Smooth muscle cell (in vitro differentiated cells): ENCODE results near the gene SLC46A3. TPM values are rescaled to one million over a fixed set of nuclear protein-coding genes. Genes with fewer than 3 reads are reported as not detected.

Experiments used
- DNase-seq: peaks from one replicate; lab custom pipeline; 2025; ENCODE audit not compliant: unreplicated experiment; lab: John Stamatoyannopoulos, UW
- H2AFZ ChIP-seq: fragments of 200-600 bp; sonication (generic); 2 replicates; pipeline ENCODE4 v1.6.0; 2016; ENCODE audit warnings: antibody characterized with exemption, low read depth, mild to moderate bottlenecking
- H3F3A ChIP-seq: fragments of 200-600 bp; sonication (generic); 2 replicates; pipeline ENCODE4 v1.6.0; 2017; ENCODE audit warnings: antibody characterized with exemption, low read depth
- H3K27ac ChIP-seq: fragments of 200-600 bp; sonication (generic); 2 replicates; pipeline ENCODE4 v1.5.1; 2016; ENCODE audit warnings: low read depth, mild to moderate bottlenecking
- H3K27me3 ChIP-seq: fragments of 200-600 bp; sonication (generic); 2 replicates; pipeline ENCODE4 v1.6.1; 2016; ENCODE audit warnings: low read depth, mild to moderate bottlenecking
- H3K36me3 ChIP-seq: fragments of 200-600 bp; sonication (generic); 2 replicates; pipeline ENCODE4 v1.5.1; 2016; ENCODE audit warnings: low read depth
- H3K4me1 ChIP-seq: fragments of 200-600 bp; sonication (generic); 2 replicates; pipeline ENCODE4 v1.5.1; 2016; ENCODE audit warnings: low read depth
- H3K4me2 ChIP-seq: fragments of 200-600 bp; sonication (generic); 2 replicates; pipeline ENCODE4 v1.6.0; 2016; ENCODE audit warnings: mild to moderate bottlenecking
- H3K4me3 ChIP-seq: fragments of 200-600 bp; sonication (generic); 2 replicates; pipeline ENCODE4 v1.5.1; 2016; ENCODE audit warnings: mild to moderate bottlenecking
- H3K79me2 ChIP-seq: fragments of 200-600 bp; sonication (generic); 2 replicates; pipeline ENCODE4 v1.6.0; 2016; ENCODE audit warnings: low read depth, mild to moderate bottlenecking
- H3K9ac ChIP-seq: fragments of 200-600 bp; sonication (generic); 2 replicates; pipeline ENCODE4 v1.6.0; 2016; ENCODE audit warnings: low read depth
- H3K9me3 ChIP-seq: fragments of 200-600 bp; sonication (generic); replicated peaks from 2 replicates; pipeline ENCODE4 v1.5.1; 2016; ENCODE audit warnings: low read depth
- H4K20me1 ChIP-seq: fragments of 200-600 bp; sonication (generic); 2 replicates; pipeline ENCODE4 v1.6.0; 2016; ENCODE audit warnings: low read depth
- WGBS: methylation state at CpG from one replicate; pipeline ENCODE4 v1.1.7; 2016; ENCODE audit warnings: low lambda C conversion rate; 5-methylcytosine and 5-hydroxymethylcytosine counted together
- polyA plus RNA-seq: library from polyadenylated mRNA; unstranded; fragments of >200 nt; fragmentation: Nextera tagmentation; extraction: Ambion mirVana; gene quantifications from 2 replicates; pipeline ENCODE4 v1.2.1, GENCODE V29; 2016
- total RNA-seq: library from RNA; depleted of rRNA; stranded (reverse); fragments of >200 nt; gene quantifications from 2 replicates; pipeline ENCODE4 v1.2.3, GENCODE V29; 2014
- TF ChIP-seq, protein P1 (sequence below): fragments of 200-600 bp; sonication (generic); IDR thresholded peaks from 2 replicates; pipeline ENCODE4 v1.5.1; 2017; ENCODE audit warnings: borderline replicate concordance, mild to moderate bottlenecking, antibody characterized with exemption; ENCODE audit not compliant: insufficient read depth, poor library complexity, severe bottlenecking

The SLC46A3 gene, protein sequence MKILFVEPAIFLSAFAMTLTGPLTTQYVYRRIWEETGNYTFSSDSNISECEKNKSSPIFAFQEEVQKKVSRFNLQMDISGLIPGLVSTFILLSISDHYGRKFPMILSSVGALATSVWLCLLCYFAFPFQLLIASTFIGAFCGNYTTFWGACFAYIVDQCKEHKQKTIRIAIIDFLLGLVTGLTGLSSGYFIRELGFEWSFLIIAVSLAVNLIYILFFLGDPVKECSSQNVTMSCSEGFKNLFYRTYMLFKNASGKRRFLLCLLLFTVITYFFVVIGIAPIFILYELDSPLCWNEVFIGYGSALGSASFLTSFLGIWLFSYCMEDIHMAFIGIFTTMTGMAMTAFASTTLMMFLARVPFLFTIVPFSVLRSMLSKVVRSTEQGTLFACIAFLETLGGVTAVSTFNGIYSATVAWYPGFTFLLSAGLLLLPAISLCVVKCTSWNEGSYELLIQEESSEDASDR
- total RNA-seq (19.1 and 20.2 TPM in 2 replicates), polyA plus RNA-seq (8.8 and 11.2 TPM in 2 replicates)

- H3K27ac ChIP-seq = peak within 1 kb of the TSS; percentile 100
- H2AFZ ChIP-seq = peak within 1 kb of the TSS; percentile 72
- peak within 1 kb of the TSS; percentile 91 for H3K4me2 ChIP-seq
- under 1% methylated on average over 77 of the region's 78 CpGs for WGBS
- H3F3A ChIP-seq = peaks cover 16% of the 10 kb centered on the region
- H3K27me3 ChIP-seq = no peaks in the 10 kb centered on the region
- H3K9me3 ChIP-seq = no peaks in the 10 kb centered on the region
- H3K9ac ChIP-seq = peak within 1 kb of the TSS; percentile 98
- H3K4me3 ChIP-seq = peak within 1 kb of the TSS; percentile 64
- H3K4me1 ChIP-seq = peaks cover 9% of the 10 kb centered on the region
- H4K20me1 ChIP-seq = no peaks in the 10 kb centered on the region
- TF ChIP-seq, protein P1, sequence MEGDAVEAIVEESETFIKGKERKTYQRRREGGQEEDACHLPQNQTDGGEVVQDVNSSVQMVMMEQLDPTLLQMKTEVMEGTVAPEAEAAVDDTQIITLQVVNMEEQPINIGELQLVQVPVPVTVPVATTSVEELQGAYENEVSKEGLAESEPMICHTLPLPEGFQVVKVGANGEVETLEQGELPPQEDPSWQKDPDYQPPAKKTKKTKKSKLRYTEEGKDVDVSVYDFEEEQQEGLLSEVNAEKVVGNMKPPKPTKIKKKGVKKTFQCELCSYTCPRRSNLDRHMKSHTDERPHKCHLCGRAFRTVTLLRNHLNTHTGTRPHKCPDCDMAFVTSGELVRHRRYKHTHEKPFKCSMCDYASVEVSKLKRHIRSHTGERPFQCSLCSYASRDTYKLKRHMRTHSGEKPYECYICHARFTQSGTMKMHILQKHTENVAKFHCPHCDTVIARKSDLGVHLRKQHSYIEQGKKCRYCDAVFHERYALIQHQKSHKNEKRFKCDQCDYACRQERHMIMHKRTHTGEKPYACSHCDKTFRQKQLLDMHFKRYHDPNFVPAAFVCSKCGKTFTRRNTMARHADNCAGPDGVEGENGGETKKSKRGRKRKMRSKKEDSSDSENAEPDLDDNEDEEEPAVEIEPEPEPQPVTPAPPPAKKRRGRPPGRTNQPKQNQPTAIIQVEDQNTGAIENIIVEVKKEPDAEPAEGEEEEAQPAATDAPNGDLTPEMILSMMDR = no peak
- DNase-seq = peak; percentile 90
- H3K36me3 ChIP-seq = no peaks in the 10 kb centered on the region
- peaks cover 30% of the 10 kb centered on the region for H3K79me2 ChIP-seq
Observed at GRCh38 chr13:28718543-28719226, at the start of gene SLC46A3. Gene SLC46A3, minus strand, starts transcription at chr13:28718970. Its CDS starts 972 bp downstream, at chr13:28717998.

- no peak for DNase-seq
- Histone ChIP-seq H3F3A (no peaks in the 10 kb centered on the region), H3K9me3 (peaks cover 2% of the 10 kb centered on the region), H3K36me3 (no peaks in the 10 kb centered on the region), H4K20me1 (no peaks in the 10 kb centered on the region), H3K27ac (no peak overlapping the region), H3K9ac (no peak overlapping the region), H2AFZ (no peak overlapping the region), H3K4me1 (no peaks in the 10 kb centered on the region), H3K27me3 (no peaks in the 10 kb centered on the region), H3K79me2 (no peaks in the 10 kb centered on the region), H3K4me2 (no peak overlapping the region), H3K4me3 (no peak overlapping the region)
- TF ChIP-seq, protein P1 = no peak
- 85% methylated on average over 4 of the region's 4 CpGs for WGBS
Observed at GRCh38 chr13:28763887-28764286, 45.1 kb upstream of the SLC46A3 start.

- DNase-seq = no peak
- peaks cover 7% of the 10 kb centered on the region for H3K36me3 ChIP-seq
- H3K27me3 ChIP-seq = no peaks in the 10 kb centered on the region
- no peaks in the 10 kb centered on the region for H3F3A ChIP-seq
- WGBS = 52% methylated on average over 4 of the region's 4 CpGs
- no peaks in the 10 kb centered on the region for H3K4me1 ChIP-seq
- no peak overlapping the region for H3K27ac ChIP-seq
- peaks cover 10% of the 10 kb centered on the region for H3K9me3 ChIP-seq
- no peaks in the 10 kb centered on the region for H4K20me1 ChIP-seq
- H3K4me3 ChIP-seq = no peak overlapping the region
- no peak overlapping the region for H2AFZ ChIP-seq
- no peak overlapping the region for H3K4me2 ChIP-seq
- H3K79me2 ChIP-seq = no peaks in the 10 kb centered on the region
- TF ChIP-seq, protein P1 = no peak
- H3K9ac ChIP-seq = no peak overlapping the region
Observed at GRCh38 chr13:28761586-28761985, 42.8 kb upstream of the SLC46A3 start.
